ENCODE results near the gene LRP5.

LRP5 gene

DNA sequence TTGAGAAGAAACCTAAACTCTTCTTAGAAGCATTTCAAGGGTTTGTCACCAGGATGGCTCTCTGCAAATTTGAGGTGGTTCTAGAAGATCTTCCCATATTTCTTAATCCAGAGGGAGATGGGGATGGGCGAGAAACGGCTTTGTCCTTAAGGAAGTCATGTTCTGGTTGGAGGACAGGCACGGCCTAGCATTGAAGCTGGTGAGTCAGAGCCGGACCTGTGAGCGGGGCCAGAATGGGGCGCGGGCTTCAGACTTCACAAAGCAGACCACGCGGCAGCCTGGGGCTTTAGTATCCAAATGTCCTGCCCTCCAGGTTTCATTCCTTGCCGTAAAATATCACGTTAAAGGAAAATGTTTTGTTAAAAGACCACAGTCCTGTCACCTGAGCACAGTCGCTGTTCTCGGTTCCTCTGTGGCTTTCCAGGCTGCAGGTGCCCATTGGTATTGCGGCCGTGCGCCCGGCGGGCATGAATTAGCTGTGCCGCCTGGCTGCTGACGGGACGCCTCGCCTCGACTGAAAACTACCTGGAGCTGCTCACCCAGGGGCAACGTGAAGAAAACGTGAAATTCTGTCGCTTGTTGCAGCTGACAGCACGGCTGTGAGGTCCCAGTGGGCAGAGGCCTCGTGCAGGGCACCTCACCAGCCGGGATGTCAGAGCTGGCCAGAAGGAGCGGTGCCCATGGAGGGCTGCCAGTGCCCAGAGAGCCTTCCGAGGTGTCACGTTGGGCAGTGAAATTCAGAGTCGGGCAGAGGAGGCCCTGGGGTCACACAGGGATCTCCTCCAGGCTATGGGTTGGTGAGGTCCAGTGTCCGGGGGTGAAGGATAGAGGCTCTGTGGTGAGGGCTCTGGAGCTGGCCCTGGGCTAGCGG lies 59.0 kb downstream of the LRP5 start:
- Histone ChIP-seq H3K27ac (peak overlapping the region in 5 of 11 experiments; percentile 5 to 55 (median 39); a peak in 6 of 22 replicates), H3K9ac (peak overlapping the region in 8 of 11 experiments; percentile 5 to 34 (median 24); a peak in 8 of 22 replicates), H3K4me1 (peaks cover 68 to 91% (median 85%) of the 10 kb centered on the region in 10 experiments), H3K36me3 (peaks cover 0 to 38% (median 21%) of the 10 kb centered on the region in 11 experiments; a peak in 18 of 22 replicates), H4K20me1 (peaks cover 4 to 96% (median 74%) of the 10 kb centered on the region in 11 experiments; a peak in 19 of 22 replicates), H3K9me3 (replicated peaks in 1 of 11) (no peaks in the 10 kb centered on the region), H3K27me3 (peaks cover 0 to 32% (median 0%) of the 10 kb centered on the region in 11 experiments; a peak in 6 of 22 replicates), H3K4me2 (peak overlapping the region; percentile 85 to 98 (median 90)), H3K4me3 (peak overlapping the region in 1 of 10 experiments; percentile 0; a peak in 1 of 20 replicates)
- TF ChIP-seq Cebpa-rat (IDR thresholded peaks at IDR 0.05): no peak

DNA sequence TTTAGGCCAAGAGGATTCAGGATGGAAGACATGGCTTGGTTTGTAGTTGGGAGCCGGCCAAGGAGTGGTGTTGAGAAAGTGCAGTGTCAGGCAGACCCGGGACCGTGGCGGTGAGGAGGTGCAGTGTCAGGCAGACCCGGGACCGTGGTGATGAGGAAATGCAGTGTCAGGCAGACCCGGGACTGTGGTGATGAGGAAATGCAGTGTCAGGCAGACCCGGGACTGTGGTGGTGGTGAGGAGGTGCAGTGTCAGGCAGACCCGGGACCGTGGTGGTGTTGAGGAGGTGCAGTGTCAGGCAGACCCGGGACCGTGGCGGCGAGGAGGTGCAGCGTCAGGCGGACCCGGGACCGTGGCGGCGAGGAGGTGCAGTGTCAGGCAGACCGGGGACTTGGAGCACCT lies 59.7 kb downstream of the LRP5 start:
- Histone ChIP-seq H3K36me3 (peaks cover 0 to 32% (median 17%) of the 10 kb centered on the region in 11 experiments; a peak in 18 of 22 replicates), H4K20me1 (peaks cover 4 to 99% (median 81%) of the 10 kb centered on the region in 11 experiments; a peak in 19 of 22 replicates), H3K27me3 (peaks cover 0 to 32% (median 0%) of the 10 kb centered on the region in 11 experiments; a peak in 6 of 22 replicates), H3K9ac (peak overlapping the region in 5 of 11 experiments; percentile 8 to 61 (median 33); a peak in 3 of 22 replicates), H3K4me1 (peaks cover 68 to 98% (median 92%) of the 10 kb centered on the region in 10 experiments), H3K9me3 (replicated peaks in 1 of 11) (no peaks in the 10 kb centered on the region), H3K4me2 (peak overlapping the region; percentile 85 to 98 (median 90)), H3K4me3 (peak overlapping the region in 1 of 10 experiments; percentile 0; a peak in 1 of 20 replicates), H3K27ac (peak overlapping the region in 2 of 11 experiments; percentile 39 to 55; a peak in 3 of 22 replicates)
- TF ChIP-seq Cebpa-rat (IDR thresholded peaks at IDR 0.05): no peak

- Histone ChIP-seq H4K20me1 (peaks cover 4 to 99% (median 86%) of the 10 kb centered on the region in 11 experiments; a peak in 19 of 22 replicates), H3K4me3 (no peak overlapping the region), H3K27me3 (peaks cover 0 to 32% (median 0%) of the 10 kb centered on the region in 11 experiments; a peak in 6 of 22 replicates), H3K4me2 (peak overlapping the region; percentile 85 to 98 (median 90)), H3K36me3 (peaks cover 0 to 28% (median 12%) of the 10 kb centered on the region in 11 experiments; a peak in 16 of 22 replicates), H3K9ac (peak overlapping the region in 3 of 11 experiments; percentile 23 to 71 (median 61); a peak in 3 of 22 replicates), H3K9me3 (replicated peaks in 1 of 11) (no peaks in the 10 kb centered on the region), H3K27ac (no peak overlapping the region), H3K4me1 (peaks cover 68 to 100% (median 97%) of the 10 kb centered on the region in 10 experiments)
- no peak for TF ChIP-seq Cebpa-rat (IDR thresholded peaks at IDR 0.05)
These were observed 60.2 kb downstream of the LRP5 start for GRCh38 chr11:68372625-68373024.

- Histone ChIP-seq H3K27me3 (peaks cover 0 to 32% (median 0%) of the 10 kb centered on the region in 11 experiments; a peak in 6 of 22 replicates), H3K36me3 (peaks cover 0 to 27% (median 5%) of the 10 kb centered on the region in 11 experiments; a peak in 13 of 22 replicates), H3K4me3 (peak overlapping the region in 5 of 10 experiments; percentile 24 to 48 (median 32); a peak in 4 of 20 replicates), H3K9ac (peak overlapping the region in 8 of 11 experiments; percentile 6 to 72 (median 53); a peak in 15 of 22 replicates), H4K20me1 (peaks cover 4 to 100% (median 93%) of the 10 kb centered on the region in 11 experiments; a peak in 19 of 22 replicates), H3K4me1 (peaks cover 68 to 100% (median 100%) of the 10 kb centered on the region in 10 experiments), H3K27ac (peak overlapping the region in 7 of 11 experiments; percentile 10 to 61 (median 40); a peak in 8 of 22 replicates), H3K4me2 (peak overlapping the region; percentile 85 to 98 (median 90)), H3K9me3 (replicated peaks in 1 of 11) (no peaks in the 10 kb centered on the region)
- TF ChIP-seq Cebpa-rat (IDR thresholded peaks at IDR 0.05): no peak
These were observed 60.9 kb downstream of the LRP5 start for GRCh38 chr11:68373189-68373814.

DNA sequence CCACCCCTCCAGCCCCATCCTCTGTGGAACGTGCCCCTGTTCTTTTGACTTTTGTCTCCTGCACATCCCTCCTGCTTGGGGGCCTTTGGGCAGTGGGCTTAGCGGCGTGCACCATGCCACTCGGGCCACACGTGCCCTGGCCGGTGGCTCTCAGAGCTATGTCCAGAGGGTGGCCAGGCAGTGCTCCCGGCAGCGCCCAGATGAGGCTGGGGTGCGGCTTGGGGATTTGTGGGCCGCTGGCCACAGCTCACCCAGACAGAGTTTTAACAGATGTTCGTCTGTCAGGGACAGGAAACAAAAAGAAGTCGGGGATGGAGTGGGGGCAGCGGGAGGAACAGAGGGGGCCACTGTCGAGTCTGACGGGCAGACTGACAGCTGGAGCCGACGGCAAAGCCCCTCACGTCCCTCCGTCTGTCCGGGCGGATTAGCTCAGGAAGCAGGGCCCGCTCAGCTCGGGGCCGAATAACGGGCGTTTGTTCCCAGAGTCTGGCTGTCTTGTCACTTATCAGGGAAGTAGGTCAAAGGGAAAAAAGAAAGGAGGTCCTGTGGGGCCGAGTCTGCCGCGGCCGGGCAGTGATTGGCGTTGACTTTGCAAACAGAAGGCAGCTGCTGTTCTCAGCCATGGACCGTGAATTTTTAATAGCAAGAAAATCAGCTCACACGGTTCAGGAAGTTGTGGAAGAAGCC lies 61.6 kb downstream of the LRP5 start:
- peaks cover 0 to 24% (median 3%) of the 10 kb centered on the region in 11 experiments; a peak in 5 of 22 replicates for H3K36me3 ChIP-seq
- H3K4me1 ChIP-seq: peaks cover 72 to 100% (median 100%) of the 10 kb centered on the region in 10 experiments
- H3K9ac ChIP-seq: peak overlapping the region in 10 of 11 experiments; percentile 6 to 72 (median 52); a peak in 18 of 22 replicates
- H3K27ac ChIP-seq: peak overlapping the region in 9 of 11 experiments; percentile 18 to 61 (median 26); a peak in 12 of 22 replicates
- H3K4me2 ChIP-seq: peak overlapping the region; percentile 85 to 98 (median 90)
- H4K20me1 ChIP-seq: peaks cover 4 to 100% (median 91%) of the 10 kb centered on the region in 11 experiments; a peak in 19 of 22 replicates
- H3K4me3 ChIP-seq: peak overlapping the region in 8 of 10 experiments; percentile 2 to 48 (median 26); a peak in 9 of 20 replicates
- peaks cover 0 to 32% (median 0%) of the 10 kb centered on the region in 11 experiments; a peak in 6 of 22 replicates for H3K27me3 ChIP-seq
- no peak for TF ChIP-seq Cebpa-rat (IDR thresholded peaks at IDR 0.05)
- H3K9me3 ChIP-seq (replicated peaks in 1 of 11): no peaks in the 10 kb centered on the region

DNA sequence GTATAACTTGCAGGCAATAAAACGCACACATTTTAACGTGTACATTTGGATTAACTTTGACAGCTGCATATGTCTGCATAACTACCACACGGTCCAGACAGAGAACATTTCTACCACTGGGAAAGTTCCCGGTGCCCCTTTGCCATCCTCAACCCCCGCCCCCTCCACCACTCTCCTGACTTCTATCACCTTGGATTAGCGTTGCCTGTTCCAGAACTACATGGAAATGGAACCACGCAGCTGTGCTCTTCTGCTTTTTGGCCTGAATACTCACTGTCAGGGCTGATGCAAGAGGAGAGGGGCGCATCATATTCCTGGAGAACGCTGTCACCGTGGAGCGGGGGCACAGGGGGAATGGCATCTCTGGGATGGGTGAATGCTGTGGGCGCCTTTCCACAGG lies 62.1 kb downstream of the LRP5 start:
- Histone ChIP-seq H3K4me1 (peaks cover 73 to 100% (median 100%) of the 10 kb centered on the region in 10 experiments), H3K9me3 (replicated peaks in 1 of 11) (no peaks in the 10 kb centered on the region), H3K27ac (peak overlapping the region in 4 of 11 experiments; percentile 40 to 61 (median 52); a peak in 5 of 22 replicates)

GRCh38 chr11:68375337-68375736 lies 62.9 kb downstream of the LRP5 start:
- Histone ChIP-seq H3K27ac (no peak overlapping the region), H3K4me3 (peak overlapping the region in 1 of 10 experiments; percentile 48; a peak in 1 of 20 replicates), H3K9me3 (replicated peaks in 1 of 11) (no peaks in the 10 kb centered on the region), H4K20me1 (peaks cover 3 to 100% (median 90%) of the 10 kb centered on the region in 11 experiments; a peak in 19 of 22 replicates), H3K4me1 (peaks cover 73 to 100% (median 100%) of the 10 kb centered on the region in 10 experiments), H3K9ac (peak overlapping the region in 1 of 11 experiments; percentile 30; a peak in 2 of 22 replicates), H3K36me3 (peaks cover 0 to 24% (median 3%) of the 10 kb centered on the region in 11 experiments; a peak in 5 of 22 replicates), H3K27me3 (peaks cover 0 to 32% (median 0%) of the 10 kb centered on the region in 11 experiments; a peak in 6 of 22 replicates), H3K4me2 (peak overlapping the region; percentile 85 to 98 (median 90))
- TF ChIP-seq Cebpa-rat (IDR thresholded peaks at IDR 0.05): no peak

More for the DNA sequence above, 62.1 kb downstream of the LRP5 start:
- Histone ChIP-seq H3K27me3 (peaks cover 0 to 32% (median 0%) of the 10 kb centered on the region in 11 experiments; a peak in 6 of 22 replicates), H4K20me1 (peaks cover 4 to 100% (median 91%) of the 10 kb centered on the region in 11 experiments; a peak in 19 of 22 replicates), H3K36me3 (peaks cover 0 to 24% (median 3%) of the 10 kb centered on the region in 11 experiments; a peak in 5 of 22 replicates), H3K4me2 (peak overlapping the region; percentile 85 to 98 (median 90)), H3K9ac (peak overlapping the region in 5 of 11 experiments; percentile 23 to 72 (median 62); a peak in 11 of 22 replicates), H3K4me3 (peak overlapping the region in 5 of 10 experiments; percentile 24 to 48 (median 28); a peak in 5 of 20 replicates)
- no peak for TF ChIP-seq Cebpa-rat (IDR thresholded peaks at IDR 0.05)

Measured in BLaER1 treated with 17β-estradiol and CSF1 and Interleukin-3, amounts not matched to agents 10 nM and 100 nM (cell line).